Natural killer cell (primary cell): ENCODE results near the gene CCDC97. TPM values are rescaled to one million over a fixed set of nuclear protein-coding genes. Genes with fewer than 3 reads are reported as not detected.

ENCODE experiments used
- ATAC-seq, 3 donors: fragments of 150-1000 bp in 2 of 3; fragments of 200-7000 bp in 1 of 3; cut with Tn5 transposase; 1 replicate in 1 of 3; 2 replicates in 2 of 3; pipeline ENCODE4 v1.10.0; 2021; ENCODE audit warnings: mild to moderate bottlenecking in 2 of 3, moderate library complexity in 2 of 3
- DNase-seq, 2 donors: peaks; one replicate each; pipeline versions ENCODE4 v3.0.0 to v3.0.0-alpha.2; 2013 to 2021; ENCODE audit warnings: mixed read lengths in 1 of 2
- H3K27ac ChIP-seq: one replicate; pipeline ENCODE4 v1.5.1; 2013; ENCODE audit warnings: mild to moderate bottlenecking, low read length
- H3K27me3 ChIP-seq: one replicate; pipeline ENCODE4 v1.6.1; 2013; ENCODE audit warnings: low read length; ENCODE audit not compliant: control insufficient read depth, insufficient read depth
- H3K36me3 ChIP-seq: one replicate; pipeline ENCODE4 v1.6.1; 2013; ENCODE audit warnings: low read length; ENCODE audit not compliant: control insufficient read depth, insufficient read depth
- H3K4me1 ChIP-seq: one replicate; pipeline ENCODE4 v1.6.1; 2013; ENCODE audit warnings: low read length; ENCODE audit not compliant: control insufficient read depth, insufficient read depth
- H3K4me3 ChIP-seq: one replicate; pipeline ENCODE4 v1.5.1; 2013; ENCODE audit warnings: low read length
- H3K9me3 ChIP-seq: one replicate; pipeline ENCODE4 v1.6.1; 2013; ENCODE audit warnings: low read length; ENCODE audit not compliant: control insufficient read depth, insufficient read depth
- H3K27ac Mint-ChIP-seq, 2 donors: one replicate each; pipeline ENCODE4 v1.8.0; 2022; ENCODE audit warnings: mild to moderate bottlenecking in 2 of 2, mixed read lengths in 2 of 2, moderate library complexity in 1 of 2
- H3K27me3 Mint-ChIP-seq, 2 donors: one replicate each; pipeline ENCODE4 v1.8.0; 2022; ENCODE audit warnings: low read depth in 2 of 2, mixed read lengths in 2 of 2
- H3K36me3 Mint-ChIP-seq: one replicate; pipeline ENCODE4 v1.8.0; 2022; ENCODE audit warnings: mixed read lengths
- H3K4me1 Mint-ChIP-seq, 2 donors: one replicate each; pipeline ENCODE4 v1.8.0; 2022; ENCODE audit warnings: mixed read lengths in 2 of 2
- H3K4me3 Mint-ChIP-seq: one replicate; pipeline ENCODE4 v1.8.0; 2022; ENCODE audit warnings: mild to moderate bottlenecking, moderate library complexity, mixed read lengths
- H3K9me3 Mint-ChIP-seq, 2 donors: one replicate each; pipeline ENCODE4 v1.8.0; 2022; ENCODE audit warnings: mixed read lengths in 2 of 2
- CTCF ChIP-seq: fragments of 200-600 bp; IDR thresholded peaks from one replicate; pipeline ENCODE4 v1.8.0; 2022; ENCODE audit warnings: antibody characterized with exemption
- WGBS: methylation state at CpG from one replicate; pipeline ENCODE4 v1.1.7; 2013; ENCODE audit warnings: missing lambda C conversion rate; ENCODE audit not compliant: insufficient coverage; 5-methylcytosine and 5-hydroxymethylcytosine counted together
- intact Hi-C: fragments of 100-400 bp; cut with micrococcal nuclease; formaldehyde crosslinking; loops from one replicate; pipeline ENCODE4 v1.14.2; 2022
- total RNA-seq, 4 donors: library from RNA; stranded (reverse); fragments of 120-200 nt in 1 of 4; gene quantifications; one replicate each; pipeline versions ENCODE4 v1.2.3 to v1.2.4, GENCODE V29; 2013 to 2022

Gene CCDC97
- total RNA-seq, 3 donors from 2014 or later (not counting 1 experiment from before 2014, with no cell fraction given) = 41.1 to 44.3 (median 44.0) TPM

GRCh38 chr19:41263850-41264580 lies 46.0 kb upstream of the CCDC97 start, which contains the start of gene HNRNPUL1:
HNRNPUL1 (plus strand) TSS chr19:41264372; CDS start chr19:41264504, 132 bp downstream.
- peak within 1 kb of the TSS; percentile 57 for H3K4me3 ChIP-seq
- intact Hi-C loops = loop anchor here (1.0 to 5.0 kb wide), 8 partner anchors 38 to 798 kb away; partner anchors contain the start of gene B9D2
- peaks cover 14% of the 10 kb centered on the region for H3K36me3 ChIP-seq
- no peaks in the 10 kb centered on the region for H3K9me3 ChIP-seq
- ATAC-seq = peak; percentile 69 to 86 (median 70)
- DNase-seq = peak; percentile 99 to 100
- H3K4me1 ChIP-seq = peaks cover 39% of the 10 kb centered on the region
- Mint-ChIP-seq H3K4me3 (peak within 1 kb of the TSS; percentile 91), H3K27ac (peak within 1 kb of the TSS; percentile 96 to 100), H3K27me3 (no peaks in the 10 kb centered on the region), H3K36me3 (no peaks in the 10 kb centered on the region), H3K4me1 (peaks cover 61 to 66% of the 10 kb centered on the region in 2 donors), H3K9me3 (no peaks in the 10 kb centered on the region)
- TF ChIP-seq CTCF = peak; percentile 34
- peak within 1 kb of the TSS; percentile 96 for H3K27ac ChIP-seq
- under 1% methylated on average over 55 of the region's 55 CpGs for WGBS
- no peaks in the 10 kb centered on the region for H3K27me3 ChIP-seq

- no peaks in the 10 kb centered on the region for H3K27me3 Mint-ChIP-seq
- no peaks in the 10 kb centered on the region for H3K36me3 Mint-ChIP-seq
Observed at GRCh38 chr19:41264581-41265394, 45.2 kb upstream of the CCDC97 start.

GRCh38 chr19:41265395-41266153 lies 44.4 kb upstream of the CCDC97 start:
- peaks cover 61 to 66% of the 10 kb centered on the region in 2 donors for H3K4me1 Mint-ChIP-seq

More at GRCh38 chr19:41264581-41265394, 45.2 kb upstream of the CCDC97 start:
- TF ChIP-seq CTCF = peak; percentile 10
- Mint-ChIP-seq H3K27ac (peak overlapping the region; percentile 96 to 100), H3K9me3 (no peaks in the 10 kb centered on the region), H3K4me3 (peak overlapping the region; percentile 91), H3K4me1 (peaks cover 61 to 66% of the 10 kb centered on the region in 2 donors)
- H3K4me1 ChIP-seq = peaks cover 39% of the 10 kb centered on the region
- no peak for ATAC-seq
- H3K27ac ChIP-seq = peak overlapping the region; percentile 86
- H3K27me3 ChIP-seq = no peaks in the 10 kb centered on the region
- intact Hi-C loops = loop anchor here (5.0 kb wide), 2 partner anchors 283 to 437 kb away; no protein-coding TSS in a partner anchor
- WGBS = 0% methylated on average over 75 of the region's 75 CpGs
- DNase-seq = peak in 1 of 2 donors; percentile 69
- H3K9me3 ChIP-seq = no peaks in the 10 kb centered on the region
- H3K4me3 ChIP-seq = peak overlapping the region; percentile 57
- peaks cover 21% of the 10 kb centered on the region for H3K36me3 ChIP-seq

More at GRCh38 chr19:41265395-41266153, 44.4 kb upstream of the CCDC97 start:
- Mint-ChIP-seq H3K9me3 (no peaks in the 10 kb centered on the region), H3K27me3 (no peaks in the 10 kb centered on the region), H3K4me3 (peak overlapping the region; percentile 91), H3K36me3 (no peaks in the 10 kb centered on the region), H3K27ac (peak overlapping the region; percentile 96 to 100)
- no peak for TF ChIP-seq CTCF
- DNase-seq (peak in 1 of 2 donors; percentile 40), ATAC-seq (no peak)
- peaks cover 39% of the 10 kb centered on the region for H3K4me1 ChIP-seq
- H3K27ac ChIP-seq = peak overlapping the region; percentile 86
- H3K36me3 ChIP-seq = peaks cover 26% of the 10 kb centered on the region
- intact Hi-C loops = no loop called here
- H3K4me3 ChIP-seq = peak overlapping the region; percentile 57
- WGBS = 35% methylated on average over 17 of the region's 17 CpGs
- no peaks in the 10 kb centered on the region for H3K27me3 ChIP-seq
- H3K9me3 ChIP-seq = no peaks in the 10 kb centered on the region
